HG03457 (cell line): ENCODE measurements around the gene FRMD1.

Source experiments
- ATAC-seq: cut with Tn5 transposase; IDR thresholded peaks from one replicate; pipeline ENCODE4 v1.9.1; 2021; ENCODE audit warnings: moderate number of reproducible peaks; ENCODE audit not compliant: unreplicated experiment

Gene FRMD1

GRCh38 chr6:168058691-168059551 is 20.1 kb downstream of the FRMD1 start:
- ATAC-seq: no peak

GRCh38 chr6:168057836-168058235 is 21.2 kb downstream of the FRMD1 start:
- no peak for ATAC-seq

GRCh38 chr6:168056892-168057527 is 22.0 kb downstream of the FRMD1 start:
- ATAC-seq: no peak

- ATAC-seq: no peak
Observed at GRCh38 chr6:168055696-168056489, 23.1 kb downstream of the FRMD1 start.

- ATAC-seq: no peak
Observed at GRCh38 chr6:168054765-168055560, 24.0 kb downstream of the FRMD1 start.

GRCh38 chr6:168053957-168054471 is 25.0 kb downstream of the FRMD1 start:
- ATAC-seq: no peak

GRCh38 chr6:168053086-168053956 is 25.7 kb downstream of the FRMD1 start:
- no peak for ATAC-seq

- ATAC-seq: no peak
Observed at GRCh38 chr6:168052291-168052891, 26.6 kb downstream of the FRMD1 start.

GRCh38 chr6:168051648-168052047 is 27.4 kb downstream of the FRMD1 start:
- no peak for ATAC-seq

GRCh38 chr6:168050881-168051586 is 28.0 kb downstream of the FRMD1 start:
- ATAC-seq: no peak

- no peak for ATAC-seq
Observed at GRCh38 chr6:168050225-168050880, 28.7 kb downstream of the FRMD1 start.

- ATAC-seq: no peak
Observed at GRCh38 chr6:168049706-168050224, 29.2 kb downstream of the FRMD1 start.

- ATAC-seq: no peak
Observed at GRCh38 chr6:168049277-168049676, 29.7 kb downstream of the FRMD1 start.

- ATAC-seq: no peak
Observed at GRCh38 chr6:168048724-168049025, 30.3 kb downstream of the FRMD1 start.

- no peak for ATAC-seq
Observed at GRCh38 chr6:168047841-168048723, 30.9 kb downstream of the FRMD1 start.

- ATAC-seq: no peak
Observed at GRCh38 chr6:168046696-168047095, 32.3 kb downstream of the FRMD1 start.
